ENCODE data around the gene ADAMTS6.

ADAMTS6 gene

GRCh38 chr5:65276178-65276890 lies 205.4 kb downstream of the ADAMTS6 start:
- DNase-seq: no peak

- DNase-seq: no peak
These were observed 209.8 kb downstream of the ADAMTS6 start for GRCh38 chr5:65271906-65272305.

- DNase-seq: no peak
These were observed 213.2 kb downstream of the ADAMTS6 start for GRCh38 chr5:65268525-65268924.

- no peak for DNase-seq
These were observed 217.3 kb downstream of the ADAMTS6 start for GRCh38 chr5:65264420-65264819.

GRCh38 chr5:65263321-65263720 lies 218.4 kb downstream of the ADAMTS6 start:
- no peak for DNase-seq

- no peak for DNase-seq
These were observed 219.1 kb downstream of the ADAMTS6 start for GRCh38 chr5:65262649-65263059.

GRCh38 chr5:65262096-65262495 lies 219.6 kb downstream of the ADAMTS6 start:
- DNase-seq: no peak

GRCh38 chr5:65261499-65261898 lies 220.2 kb downstream of the ADAMTS6 start:
- DNase-seq: no peak

GRCh38 chr5:65255294-65255693 lies 226.4 kb downstream of the ADAMTS6 start:
- no peak for DNase-seq

- DNase-seq: no peak
These were observed 228.7 kb downstream of the ADAMTS6 start for GRCh38 chr5:65252977-65253376.

GRCh38 chr5:65248896-65249295 lies 232.8 kb downstream of the ADAMTS6 start:
- DNase-seq: no peak

GRCh38 chr5:65247594-65247993 lies 234.1 kb downstream of the ADAMTS6 start:
- DNase-seq: no peak

GRCh38 chr5:65246741-65247140 lies 235.0 kb downstream of the ADAMTS6 start:
- no peak for DNase-seq

- no peak for DNase-seq
These were observed 237.7 kb downstream of the ADAMTS6 start for GRCh38 chr5:65244031-65244430.

GRCh38 chr5:65243161-65243560 lies 238.6 kb downstream of the ADAMTS6 start:
- no peak for DNase-seq

- no peak for DNase-seq
These were observed 251.9 kb downstream of the ADAMTS6 start for GRCh38 chr5:65229841-65230240.

GRCh38 chr5:65213921-65214525 lies 267.7 kb downstream of the ADAMTS6 start:
- DNase-seq: no peak

GRCh38 chr5:65209341-65209740 lies 272.4 kb downstream of the ADAMTS6 start:
- DNase-seq: no peak

GRCh38 chr5:65204966-65205365 lies 276.8 kb downstream of the ADAMTS6 start:
- DNase-seq: no peak

- no peak for DNase-seq
These were observed 278.0 kb downstream of the ADAMTS6 start for GRCh38 chr5:65203746-65204145.

GRCh38 chr5:65199993-65200675 lies 281.6 kb downstream of the ADAMTS6 start:
- no peak for DNase-seq

- no peak for DNase-seq
These were observed 283.1 kb downstream of the ADAMTS6 start for GRCh38 chr5:65198456-65199120.
